HEK293 (cell line): Measurements from ENCODE around the gene DLGAP4.

Experiments
- CTCF ChIP-seq: fragments of 450-650 bp; formaldehyde crosslinking; IDR thresholded peaks from 2 replicates; pipeline ENCODE4 v1.5.1; 2016; ENCODE audit warnings: missing biosample characterization, missing genetic modification characterization
- GFI1B ChIP-seq: fragments of 450-650 bp; formaldehyde crosslinking; IDR thresholded peaks from 2 replicates; pipeline ENCODE4 v1.5.1; 2016; ENCODE audit warnings: missing biosample characterization, missing genetic modification characterization
- HOXA7 ChIP-seq: sonication (generic); formaldehyde crosslinking; IDR thresholded peaks from 2 replicates; pipeline ENCODE4 v1.8.1; 2022; ENCODE audit warnings: missing genetic modification reagents, borderline replicate concordance
- ZBTB17 ChIP-seq: fragments of 450-650 bp; formaldehyde crosslinking; IDR thresholded peaks from 2 replicates; pipeline ENCODE4 v1.5.1; 2016; ENCODE audit warnings: missing biosample characterization, missing genetic modification characterization
- ZNF133 ChIP-seq: fragments of 450-650 bp; formaldehyde crosslinking; IDR thresholded peaks from 2 replicates; pipeline ENCODE4 v1.5.1; 2016; ENCODE audit warnings: missing biosample characterization, missing genetic modification characterization
- ZNF18 ChIP-seq: fragments of 450-650 bp; formaldehyde crosslinking; IDR thresholded peaks from 2 replicates; pipeline ENCODE4 v1.5.1; 2016; ENCODE audit warnings: missing biosample characterization, missing genetic modification characterization
- ZNF274 ChIP-seq, 2 experiments: fragments of 200-500 bp in 1 of 2; fragments of 450-650 bp in 1 of 2; sonication (Bioruptor generic) in 1 of 2; formaldehyde crosslinking in 1 of 2; IDR thresholded peaks; 2 replicates each; pipeline versions ENCODE4 v1.5.1 to v1.6.1; 2014 to 2016; ENCODE audit warnings: borderline replicate concordance in 1 of 2, inconsistent platforms in 1 of 2, low read length in 1 of 2, missing biosample characterization in 1 of 2, missing genetic modification characterization in 1 of 2
- ZNF37A ChIP-seq: fragments of 450-650 bp; IDR thresholded peaks from 2 replicates; pipeline ENCODE4 v1.5.1; 2018; ENCODE audit warnings: missing biosample characterization, missing genetic modification characterization
- ZNF423 ChIP-seq: fragments of 450-650 bp; formaldehyde crosslinking; IDR thresholded peaks from 2 replicates; pipeline ENCODE4 v1.5.1; 2016; ENCODE audit warnings: missing biosample characterization, missing genetic modification characterization
- ZNF558 ChIP-seq: fragments of 450-650 bp; formaldehyde crosslinking; IDR thresholded peaks from 2 replicates; pipeline ENCODE4 v1.5.1; 2016; ENCODE audit warnings: missing biosample characterization, missing genetic modification characterization
- ZNF621 ChIP-seq: fragments of 450-650 bp; formaldehyde crosslinking; IDR thresholded peaks from 2 replicates; pipeline ENCODE4 v1.5.1; 2017; ENCODE audit warnings: missing biosample characterization, missing genetic modification characterization

GRCh38 chr20:36271639-36272546 is 34.2 kb upstream of the DLGAP4 start:
- TF ChIP-seq ZNF558 (no peak), CTCF (no peak), ZNF423 (tag by site-specific recombination) (no peak), ZNF18 (tag by site-specific recombination) (no peak), GFI1B (tag by site-specific recombination) (no peak), HOXA7 (no peak), ZNF621 (tag by site-specific recombination) (no peak), ZNF37A (tag by site-specific recombination) (no peak), ZNF133 (no peak), ZBTB17 (tag by site-specific recombination) (no peak), ZNF274 (IDR thresholded peaks at IDR 0.05; ENCODE audit: low read length) (no peak), ZNF274 (tag by site-specific recombination; IDR thresholded peaks at IDR 0.05; ENCODE audit: borderline replicate concordance) (no peak)
